AG08395 (cell line): ENCODE results near the gene UBAP1L.

ENCODE experiments used
- DNase-seq: peaks from one replicate; pipeline ENCODE4 v3.0.0; 2012; ENCODE audit warnings: mixed read lengths, low spot score

The UBAP1L gene

GRCh38 chr15:65042776-65043327 lies 72.1 kb downstream of the UBAP1L start:
- no peak for DNase-seq
